Heart left ventricle (tissue), 16 donors: ENCODE data around the gene PTGFRN. TPM values are rescaled to one million over a fixed set of nuclear protein-coding genes. Genes with fewer than 3 reads are reported as not detected.
"Not testable (repeated sequence)": the region's sequence is repeated elsewhere in the genome, so short reads cannot be mapped to it uniquely, and the experiment has no call there.

Experiments
- ATAC-seq, 4 donors: fragments of 200-7000 bp; cut with Tn5 transposase; one replicate each; pipeline ENCODE4 v1.9.1; 2020 to 2022; ENCODE audit warnings: moderate library complexity in 4 of 4, mild to moderate bottlenecking in 3 of 4, moderate number of reproducible peaks in 1 of 4
- DNase-seq, 5 donors: peaks; one replicate each; pipeline ENCODE4 v3.0.0-alpha.2; 2020
- H3K27ac ChIP-seq, 12 donors: fragments of 200-600 bp; sonication (generic) in 4 of 12; one replicate each; pipeline versions ENCODE4 v1.5.0 to v1.8.0; 2016 to 2022; ENCODE audit warnings: mild to moderate bottlenecking in 2 of 12
- H3K27me3 ChIP-seq, 9 donors: fragments of 200-600 bp; sonication (generic) in 2 of 9; one replicate each; pipeline versions ENCODE4 v1.5.1 to v1.8.0; 2016 to 2022; ENCODE audit warnings: mild to moderate bottlenecking in 3 of 9
- H3K36me3 ChIP-seq, 9 donors: fragments of 200-600 bp; sonication (generic) in 2 of 9; one replicate each; pipeline versions ENCODE4 v1.5.0 to v1.8.0; 2018 to 2022; ENCODE audit warnings: mild to moderate bottlenecking in 2 of 9
- H3K4me1 ChIP-seq, 12 donors: fragments of 200-600 bp; sonication (generic) in 4 of 12; one replicate each; pipeline versions ENCODE4 v1.5.0 to v1.8.0; 2016 to 2022; ENCODE audit warnings: mild to moderate bottlenecking in 3 of 12
- H3K4me3 ChIP-seq, 12 donors: fragments of 200-600 bp; sonication (generic) in 4 of 12; one replicate each; pipeline versions ENCODE4 v1.5.0 to v1.8.0; 2017 to 2022; ENCODE audit warnings: mild to moderate bottlenecking in 9 of 12, moderate library complexity in 4 of 12
- H3K9me3 ChIP-seq, 12 donors: fragments of 200-600 bp; sonication (generic) in 4 of 12; one replicate each; pipeline versions ENCODE4 v1.5.0 to v1.8.0; 2016 to 2022; ENCODE audit warnings: mild to moderate bottlenecking in 1 of 12
- POLR2A ChIP-seq, 2 donors: fragments of 450-650 bp; IDR thresholded peaks; one replicate each; pipeline ENCODE4 v1.6.1; 2017; ENCODE audit warnings: antibody characterized with exemption in 2 of 2, mild to moderate bottlenecking in 2 of 2, moderate library complexity in 2 of 2
- WGBS, 4 donors: extraction: QIAGEN DNeasy Blood & Tissue Kit in 2 of 4; methylation state at CpG; one replicate each; pipeline versions ENCODE4 v1.1.5 to v1.1.7; 2013 to 2018; 5-methylcytosine and 5-hydroxymethylcytosine counted together
- intact Hi-C, 10 donors: fragments of 100-400 bp; cut with DNase I; formaldehyde crosslinking; loops; one replicate each; pipeline versions ENCODE4 v1.11.1 to v1.14.2; 2022
- polyA plus RNA-seq, 2 donors: library from polyadenylated mRNA; stranded (reverse); fragments of 200-250 nt; gene quantifications; one replicate each; pipeline ENCODE4 v1.2.3, GENCODE V29; 2013
- total RNA-seq, 9 donors: library from RNA; depleted of rRNA in 2 of 9; stranded (reverse); fragments of >200 nt in 2 of 9; fragmentation: NEBNext Ultra II Directional in 3 of 9; extraction: Animal tissue kit (Norgen Biotek cat#: 25700) in 3 of 9; gene quantifications; one replicate each; pipeline versions ENCODE4 v1.1.0 to v1.2.4, GENCODE V29; 2016 to 2023
- TF ChIP-seq, protein P1 (sequence below), 12 donors: fragments of 200-600 bp; sonication (generic) in 4 of 12; IDR thresholded peaks; one replicate each; pipeline versions ENCODE4 v1.5.0 to v1.8.0; 2018 to 2022; ENCODE audit warnings: antibody characterized with exemption in 12 of 12, mild to moderate bottlenecking in 5 of 12
- donor health status: ischemic (EF 13 %, LVEDD 7.1; RV severe dilation, severe dysfunction).
- donor health status: healthy with polysubstance abuse.
- donor health status: DM: no; HTN: yes; CAD: no.
- donor health status: DM: no; HTN: no; CAD: no.
- donor health status: ischemic (EF 25% LVEDD 6.9; RV normal size, moderate dysfunction).
- donor health status: ischemic (EF 25% LVEDD 5.7; RV mildly dilated, moderate dysfunction).
- donor health status: healthy.
- donor health status: DM: yes; HTN: yes; CAD: no.
- donor health status: ischemic (EF 35%, LVEDD 5.7; RV mildly dilated, moderate dysfunction).
- donor health status: nonischemic (EF 11% LVEDD 7.7; RV severe dilation, severe dysfunction).
- donor health status: DM: yes; HTN: yes; CAD: no.
- donor health status: PGD.
- donor health status: ischemic (EF 29% LVEDD 5.4; RV normal size, mild dysfunction).
- donor health status: nonischemic (EF 23%, LVEDD 6.1; RV moderate dilation, normal function).

PTGFRN gene
- total and polyA plus RNA-seq, 11 donors = 21.5 to 231 (median 98.7) TPM

DNA sequence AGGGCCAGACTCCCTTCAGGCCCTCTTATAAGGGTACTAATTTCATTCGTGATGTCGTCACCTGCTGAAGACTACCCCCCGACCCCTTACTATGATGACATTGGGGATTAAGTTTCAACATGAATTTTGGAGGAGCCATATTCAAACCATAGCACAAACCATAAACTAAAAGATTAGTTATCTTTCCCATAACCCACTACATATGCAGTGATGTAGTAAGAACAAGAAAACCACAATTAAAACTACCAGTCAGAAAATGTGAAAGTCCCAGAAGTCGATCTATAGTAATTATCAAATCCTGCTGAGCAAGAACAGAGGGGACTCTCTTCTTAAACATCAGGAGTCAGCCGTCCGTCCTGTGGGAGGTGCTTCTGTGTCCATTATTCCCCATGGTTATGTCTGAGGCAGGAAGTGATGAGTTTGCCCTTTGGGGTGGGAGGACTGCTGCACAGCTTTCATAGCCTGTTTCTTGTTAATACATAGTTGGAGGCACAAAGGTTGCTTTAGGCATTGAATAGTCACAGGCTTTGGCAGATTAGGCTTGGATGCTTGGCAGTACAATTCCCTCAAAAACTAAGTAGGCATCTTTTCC is 35.9 kb upstream of the PTGFRN start:
- no peaks in the 10 kb centered on the region for H3K27me3 ChIP-seq
- TF ChIP-seq, protein P1, sequence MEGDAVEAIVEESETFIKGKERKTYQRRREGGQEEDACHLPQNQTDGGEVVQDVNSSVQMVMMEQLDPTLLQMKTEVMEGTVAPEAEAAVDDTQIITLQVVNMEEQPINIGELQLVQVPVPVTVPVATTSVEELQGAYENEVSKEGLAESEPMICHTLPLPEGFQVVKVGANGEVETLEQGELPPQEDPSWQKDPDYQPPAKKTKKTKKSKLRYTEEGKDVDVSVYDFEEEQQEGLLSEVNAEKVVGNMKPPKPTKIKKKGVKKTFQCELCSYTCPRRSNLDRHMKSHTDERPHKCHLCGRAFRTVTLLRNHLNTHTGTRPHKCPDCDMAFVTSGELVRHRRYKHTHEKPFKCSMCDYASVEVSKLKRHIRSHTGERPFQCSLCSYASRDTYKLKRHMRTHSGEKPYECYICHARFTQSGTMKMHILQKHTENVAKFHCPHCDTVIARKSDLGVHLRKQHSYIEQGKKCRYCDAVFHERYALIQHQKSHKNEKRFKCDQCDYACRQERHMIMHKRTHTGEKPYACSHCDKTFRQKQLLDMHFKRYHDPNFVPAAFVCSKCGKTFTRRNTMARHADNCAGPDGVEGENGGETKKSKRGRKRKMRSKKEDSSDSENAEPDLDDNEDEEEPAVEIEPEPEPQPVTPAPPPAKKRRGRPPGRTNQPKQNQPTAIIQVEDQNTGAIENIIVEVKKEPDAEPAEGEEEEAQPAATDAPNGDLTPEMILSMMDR (IDR thresholded peaks at IDR 0.05) = no peak
- TF ChIP-seq POLR2A (IDR thresholded peaks at IDR 0.05) = no peak
- intact Hi-C loops = loop anchor here in 1 of 10 donors (10.0 kb wide), 1 partner anchor 151 kb away; no protein-coding TSS in a partner anchor
- H3K4me1 ChIP-seq = peaks cover 0 to 21% (median 15%) of the 10 kb centered on the region in 12 donors
- DNase-seq = no peak
- H3K36me3 ChIP-seq = no peaks in the 10 kb centered on the region
- no peak overlapping the region for H3K27ac ChIP-seq
- no peak overlapping the region for H3K4me3 ChIP-seq
- no peaks in the 10 kb centered on the region for H3K9me3 ChIP-seq
- no peak for ATAC-seq
- WGBS, 4 donors = 56 to 71% (median 67%) methylated on average over 6 of the region's 6 CpGs

DNA sequence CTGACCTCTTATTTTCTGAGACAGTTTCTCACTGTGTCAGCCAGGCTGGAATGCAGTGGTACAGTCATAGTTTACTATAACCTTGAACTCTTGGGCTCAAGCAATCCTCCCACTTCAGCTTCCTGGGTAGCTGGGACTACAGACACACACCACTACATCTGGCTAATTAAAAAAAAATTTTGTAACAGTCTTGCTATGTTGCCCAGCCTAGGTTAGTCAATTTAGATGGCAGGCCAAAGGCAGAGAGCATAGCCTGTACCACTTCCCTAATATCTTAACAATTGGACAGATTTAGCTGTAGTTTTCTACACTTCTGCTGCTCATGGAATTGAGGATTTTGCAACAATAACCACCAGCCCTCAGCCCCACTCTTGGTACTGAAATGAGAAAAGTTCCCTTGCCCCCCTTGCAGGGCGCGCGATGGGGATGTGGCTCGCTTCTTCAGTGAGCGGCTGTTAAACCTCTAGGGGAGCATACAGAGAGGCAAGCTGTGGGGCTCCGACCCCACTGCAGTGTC is 34.9 kb upstream of the PTGFRN start:
- DNase-seq (no peak), ATAC-seq (no peak)
- Histone ChIP-seq H3K4me1 (peaks cover 0 to 31% (median 24%) of the 10 kb centered on the region in 12 donors), H3K36me3 (no peaks in the 10 kb centered on the region), H3K27me3 (no peaks in the 10 kb centered on the region), H3K4me3 (no peak overlapping the region), H3K9me3 (no peaks in the 10 kb centered on the region), H3K27ac (no peak overlapping the region)
- TF ChIP-seq, protein P1 (IDR thresholded peaks at IDR 0.05) = no peak
- no peak for TF ChIP-seq POLR2A (IDR thresholded peaks at IDR 0.05)
- WGBS, 4 donors = 85 to 99% (median 96%) methylated on average over 6 of the region's 6 CpGs
- intact Hi-C loops = loop anchor here in 1 of 10 donors (10.0 kb wide), 1 partner anchor 150 kb away; no protein-coding TSS in a partner anchor

DNA sequence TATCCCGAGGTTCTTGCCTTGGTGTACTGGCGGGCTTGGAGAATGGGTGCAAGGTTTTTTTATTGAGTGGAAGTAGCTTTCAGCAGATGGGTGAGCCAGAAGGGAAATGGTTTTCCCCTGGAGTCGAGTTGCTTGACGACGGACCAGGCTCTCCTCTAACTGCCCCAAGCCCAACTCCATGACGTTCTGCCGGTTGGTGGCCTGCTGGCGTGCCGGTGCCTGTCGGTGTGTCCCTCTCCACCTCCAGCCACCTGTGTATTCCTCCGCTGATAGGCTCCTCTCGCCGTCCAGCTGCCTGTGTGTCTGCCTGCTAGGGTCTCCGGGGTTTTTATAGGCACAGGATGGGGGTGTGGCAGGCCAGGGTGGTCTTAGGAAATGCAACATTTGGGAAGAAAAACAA is 34.3 kb upstream of the PTGFRN start:
- Histone ChIP-seq H3K4me1 (peaks cover 0 to 35% (median 24%) of the 10 kb centered on the region in 12 donors), H3K27me3 (no peaks in the 10 kb centered on the region), H3K36me3 (no peaks in the 10 kb centered on the region), H3K9me3 (no peaks in the 10 kb centered on the region), H3K27ac (no peak overlapping the region), H3K4me3 (no peak overlapping the region)
- intact Hi-C loops = loop anchor here in 1 of 10 donors (10.0 kb wide), 1 partner anchor 149 kb away; no protein-coding TSS in a partner anchor
- no peak for DNase-seq
- TF ChIP-seq, protein P1 (IDR thresholded peaks at IDR 0.05) = no peak
- no peak for TF ChIP-seq POLR2A (IDR thresholded peaks at IDR 0.05)
- WGBS, 4 donors = 85 to 89% (median 86%) methylated on average over 14 of the region's 14 CpGs
- ATAC-seq = no peak

DNA sequence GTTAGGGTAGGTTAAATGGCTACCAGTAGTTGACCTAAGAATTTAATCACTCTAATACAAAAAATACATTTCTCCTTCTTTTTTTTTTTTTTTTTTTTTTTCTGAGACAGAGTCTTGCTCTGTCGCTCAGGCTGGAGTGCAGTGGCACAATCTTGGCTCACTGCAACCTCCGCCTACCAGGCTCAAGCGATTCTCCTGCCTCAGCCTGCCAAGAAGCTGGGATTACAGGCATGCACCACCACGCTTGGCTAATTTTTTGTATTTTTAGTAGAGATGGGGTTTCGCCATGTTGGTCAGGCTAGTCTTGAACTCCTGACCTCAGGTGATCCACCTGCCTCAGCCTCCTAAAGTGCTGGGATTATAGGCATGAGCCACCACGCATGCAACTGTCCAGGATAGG is 33.8 kb upstream of the PTGFRN start:
- peaks cover 0 to 38% (median 24%) of the 10 kb centered on the region in 12 donors for H3K4me1 ChIP-seq
- H3K36me3 ChIP-seq, H3K9me3 ChIP-seq, H3K27me3 ChIP-seq, DNase-seq, ATAC-seq, H3K4me3 ChIP-seq, H3K27ac ChIP-seq: not testable (repeated sequence)
- WGBS, 4 donors = 94 to 97% (median 97%) methylated on average over 6 of the region's 6 CpGs
- intact Hi-C loops = loop anchor here in 1 of 10 donors (10.0 kb wide), 1 partner anchor 149 kb away; no protein-coding TSS in a partner anchor
